Measurements from ENCODE around the gene GFRA1.

GFRA1 gene, protein sequence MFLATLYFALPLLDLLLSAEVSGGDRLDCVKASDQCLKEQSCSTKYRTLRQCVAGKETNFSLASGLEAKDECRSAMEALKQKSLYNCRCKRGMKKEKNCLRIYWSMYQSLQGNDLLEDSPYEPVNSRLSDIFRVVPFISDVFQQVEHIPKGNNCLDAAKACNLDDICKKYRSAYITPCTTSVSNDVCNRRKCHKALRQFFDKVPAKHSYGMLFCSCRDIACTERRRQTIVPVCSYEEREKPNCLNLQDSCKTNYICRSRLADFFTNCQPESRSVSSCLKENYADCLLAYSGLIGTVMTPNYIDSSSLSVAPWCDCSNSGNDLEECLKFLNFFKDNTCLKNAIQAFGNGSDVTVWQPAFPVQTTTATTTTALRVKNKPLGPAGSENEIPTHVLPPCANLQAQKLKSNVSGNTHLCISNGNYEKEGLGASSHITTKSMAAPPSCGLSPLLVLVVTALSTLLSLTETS

DNA sequence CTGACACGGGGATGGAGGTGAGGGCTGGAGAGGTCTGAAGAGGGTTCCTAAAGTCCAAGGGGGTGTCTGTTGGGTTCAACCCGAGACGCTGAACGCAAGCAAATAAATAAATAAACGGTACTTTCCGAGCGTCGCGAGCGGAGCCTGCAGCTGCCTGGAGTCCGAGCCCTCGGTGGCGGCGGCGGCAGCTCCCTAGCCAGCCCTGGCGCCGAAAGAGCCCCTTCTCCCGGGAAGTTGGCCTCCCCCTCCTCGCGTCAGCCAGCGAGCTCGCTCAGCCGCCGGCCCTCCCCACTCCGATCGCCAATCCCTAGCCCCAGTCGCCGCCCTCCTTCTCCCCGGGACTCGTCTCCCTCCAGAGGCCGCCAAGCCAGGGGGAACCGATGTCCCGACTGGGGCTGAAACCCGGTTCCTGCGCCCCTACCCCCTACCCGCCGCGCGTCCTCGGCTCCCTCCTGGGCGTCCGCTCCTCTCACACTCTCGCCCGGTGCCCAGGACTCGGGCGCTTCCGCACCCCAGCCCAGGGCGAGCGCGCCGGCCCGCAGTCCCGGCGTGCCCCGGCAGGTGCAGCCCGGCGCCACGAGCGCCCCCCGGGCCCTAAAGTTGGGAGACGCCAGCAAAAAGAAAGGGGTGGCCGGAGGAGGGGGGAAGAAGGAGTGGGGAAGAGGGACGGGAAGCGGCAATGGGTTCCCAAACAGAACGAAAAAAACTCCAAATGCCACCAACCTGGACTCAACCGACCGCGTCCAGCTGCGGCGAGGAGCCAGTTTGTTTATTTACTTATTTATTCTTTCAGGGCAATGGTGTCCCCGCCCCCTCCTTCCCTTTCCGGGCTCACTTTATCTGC lies at the start of gene GFRA1:
Gene GFRA1, minus strand, starts transcription at position 767 of the 844 bp plus-strand sequence. CDS start 1,177 bp downstream, outside the sequence.
- no peak for DNase-seq

DNA sequence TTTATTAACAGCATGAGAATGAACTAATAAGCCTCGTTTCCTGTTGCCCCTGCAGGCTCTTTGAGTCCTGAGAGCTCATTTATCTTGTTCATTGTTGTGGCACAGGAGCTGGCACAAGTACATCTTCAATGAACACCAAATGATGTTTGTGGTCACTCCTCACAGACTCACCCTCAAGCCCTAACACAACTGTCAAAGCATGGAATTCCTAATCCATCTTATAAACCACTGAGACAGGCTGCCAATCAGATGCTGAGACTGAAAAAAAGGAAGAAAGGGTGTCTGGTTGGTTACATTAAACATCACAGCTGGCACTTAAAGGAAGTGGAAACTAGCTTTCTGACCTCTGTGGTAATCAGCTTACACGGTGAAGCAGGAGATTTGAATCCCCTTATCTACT lies 43.5 kb upstream of the GFRA1 start:
- DNase-seq: no peak

DNA sequence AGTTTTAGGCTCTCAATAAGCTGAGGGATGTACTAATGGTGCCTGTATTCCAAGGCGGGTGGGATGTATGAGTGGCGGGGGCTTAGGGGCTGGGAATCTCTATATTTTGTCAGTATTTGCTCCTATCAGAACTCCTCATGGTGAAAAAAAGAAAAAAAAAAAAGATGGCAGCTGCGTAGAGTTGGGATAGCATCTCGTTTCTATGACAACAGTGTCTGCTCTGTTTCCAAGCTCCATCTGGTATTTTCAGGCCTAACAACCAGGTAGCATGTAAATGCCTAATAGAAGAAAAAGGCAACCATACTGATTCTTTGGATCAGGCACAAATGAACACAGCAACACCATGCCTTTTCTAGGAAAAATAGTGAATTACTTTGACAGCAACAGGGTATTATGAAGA lies 39.5 kb upstream of the GFRA1 start:
- DNase-seq: no peak

DNA sequence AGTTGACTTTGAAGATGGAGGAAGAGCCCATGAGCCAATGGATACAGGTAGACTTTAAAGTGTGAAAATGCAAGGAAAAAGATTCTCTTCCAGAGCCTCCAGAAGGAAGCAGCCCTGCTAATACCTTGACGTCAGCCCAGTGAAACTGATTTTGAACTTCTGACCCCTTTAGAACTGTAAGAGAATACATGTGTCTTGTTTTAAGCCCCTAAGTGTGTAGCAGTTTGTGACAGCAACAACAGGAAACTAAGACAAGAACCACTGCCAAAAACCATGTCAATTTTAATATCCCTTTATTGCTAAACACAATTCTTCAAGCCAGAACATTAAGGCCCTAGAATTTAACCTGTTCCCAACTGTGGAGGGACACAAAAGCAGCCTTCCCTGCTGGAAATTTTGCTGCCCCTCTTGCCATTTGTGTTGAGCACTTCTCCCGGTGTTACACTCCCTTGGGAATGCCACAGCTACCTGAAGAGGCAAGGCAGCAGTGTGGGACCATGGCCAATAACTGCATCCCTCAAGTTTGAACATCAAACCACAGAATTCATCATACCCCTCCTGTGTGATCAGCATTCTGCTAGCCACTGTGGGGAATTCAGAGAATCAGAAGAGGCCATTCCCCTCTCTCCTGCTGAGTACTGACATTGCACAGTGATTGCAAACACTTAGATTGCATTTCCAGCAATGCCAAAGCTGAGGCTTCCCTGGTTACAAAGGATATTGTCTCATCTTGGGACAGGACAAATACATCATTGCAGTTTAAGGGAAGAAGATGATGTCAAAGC lies 38.9 kb upstream of the GFRA1 start:
- DNase-seq: no peak

DNA sequence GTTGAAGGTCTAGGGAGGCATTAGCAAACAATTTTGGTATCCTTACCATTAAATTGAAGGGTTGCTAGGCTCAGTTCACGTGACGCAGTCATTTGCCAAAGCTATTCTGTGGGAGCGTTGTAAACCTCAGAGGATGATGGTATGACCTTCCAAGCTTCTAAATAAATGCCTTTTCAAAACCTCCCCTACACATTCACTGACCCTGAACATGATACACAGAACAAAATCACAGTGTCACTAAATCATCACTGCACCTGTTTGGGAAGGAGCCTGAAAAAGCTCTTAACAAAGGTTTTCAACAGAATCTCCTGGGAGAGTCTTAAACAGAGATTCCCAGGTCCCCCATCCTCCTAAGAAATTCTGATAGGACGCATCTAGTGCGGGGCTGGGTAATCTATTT lies 38.0 kb upstream of the GFRA1 start:
- no peak for DNase-seq

DNA sequence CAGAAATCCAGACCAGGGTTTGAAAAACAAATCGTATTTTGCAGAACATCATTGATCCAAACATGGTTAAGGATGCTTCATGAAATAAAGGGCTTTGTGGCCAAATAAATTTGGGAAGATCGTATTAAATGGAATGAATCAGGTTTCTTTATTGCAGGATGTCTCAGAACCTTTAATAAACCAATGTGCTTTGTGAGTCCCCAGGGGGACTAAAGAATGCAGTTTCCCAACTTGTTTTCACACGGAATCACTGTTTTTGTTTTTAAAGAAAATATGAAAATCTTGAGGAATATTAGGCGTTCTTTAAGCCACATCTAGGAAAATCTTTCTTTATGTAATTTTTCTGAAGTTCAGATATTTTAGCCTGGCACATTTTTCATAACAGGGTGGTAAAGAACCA lies 34.4 kb upstream of the GFRA1 start:
- DNase-seq: no peak

DNA sequence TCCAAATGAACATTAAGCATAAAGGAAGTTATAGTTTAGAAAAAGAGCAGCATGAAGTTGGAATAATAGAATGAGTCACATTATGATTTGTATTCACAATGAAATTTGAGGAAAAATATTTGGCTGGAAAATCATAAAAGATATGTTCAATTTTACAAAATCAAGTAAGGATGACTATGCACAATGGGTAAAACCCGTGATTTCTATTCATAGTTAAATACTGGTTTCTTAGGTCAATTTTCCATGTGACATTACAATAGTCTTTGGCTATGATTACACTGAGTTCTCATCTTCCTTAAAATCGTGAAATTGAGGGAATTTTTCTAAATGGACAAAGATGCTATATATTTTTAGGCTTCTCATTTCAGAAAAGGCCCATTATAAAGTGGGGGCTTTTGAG lies 33.8 kb upstream of the GFRA1 start:
- no peak for DNase-seq

DNA sequence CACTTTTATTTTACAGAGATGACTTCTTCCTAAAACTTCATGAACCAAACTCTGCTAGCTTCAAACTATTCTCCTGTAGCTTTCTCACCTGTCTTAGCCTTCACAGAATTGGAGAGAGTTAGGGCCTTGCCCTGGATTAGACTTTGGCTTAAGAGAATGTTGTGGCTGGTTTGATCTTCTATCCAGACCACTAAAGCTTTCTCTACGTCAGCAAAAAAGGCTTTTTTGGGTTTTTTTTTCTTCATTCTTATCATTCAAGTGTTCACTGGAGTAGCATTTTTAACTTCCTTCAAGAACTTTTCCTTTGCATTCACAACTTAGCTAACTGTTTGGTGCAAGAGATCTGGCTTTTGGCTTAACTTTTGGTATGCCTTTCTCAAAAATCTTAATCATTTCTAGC lies 31.9 kb upstream of the GFRA1 start:
- DNase-seq: no peak

DNA sequence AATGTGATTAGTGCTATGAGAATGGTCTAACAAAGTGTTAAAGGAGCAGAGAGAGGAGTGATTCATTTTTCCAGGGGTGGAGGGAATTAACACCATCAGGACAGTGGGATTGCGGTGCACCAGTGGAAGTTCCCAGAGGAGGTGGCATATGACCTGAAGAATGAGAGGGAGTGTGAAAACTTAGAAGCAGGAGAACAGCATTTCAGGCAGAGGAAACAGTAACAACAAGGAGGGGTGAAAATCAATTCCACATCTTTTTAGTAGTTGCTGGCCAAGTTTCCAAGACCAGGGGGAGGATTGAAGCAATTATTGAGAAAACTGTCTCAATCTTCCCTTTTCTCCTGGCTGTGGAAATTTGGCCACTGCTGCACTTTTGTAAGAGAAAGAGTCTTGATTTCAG lies 27.5 kb upstream of the GFRA1 start:
- no peak for DNase-seq

DNA sequence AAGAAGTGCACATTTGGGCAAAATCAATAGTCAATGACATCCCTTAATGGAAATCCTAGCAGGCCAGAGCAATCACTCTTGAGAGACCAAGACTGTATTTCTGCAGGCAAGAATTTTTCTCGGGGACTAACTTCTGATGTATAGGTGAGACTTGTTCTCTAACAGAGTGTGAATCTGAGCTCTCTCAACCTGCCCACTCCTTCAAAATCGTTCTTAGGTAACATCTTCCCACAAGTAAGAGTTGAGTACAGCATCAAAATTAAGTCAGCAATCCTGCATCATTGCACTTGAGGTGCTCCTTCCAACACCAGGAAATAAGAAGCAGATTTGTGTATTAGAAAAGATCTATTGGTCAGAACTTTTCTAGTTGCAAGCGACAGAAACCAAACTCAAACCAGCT lies 25.6 kb upstream of the GFRA1 start:
- no peak for DNase-seq

DNA sequence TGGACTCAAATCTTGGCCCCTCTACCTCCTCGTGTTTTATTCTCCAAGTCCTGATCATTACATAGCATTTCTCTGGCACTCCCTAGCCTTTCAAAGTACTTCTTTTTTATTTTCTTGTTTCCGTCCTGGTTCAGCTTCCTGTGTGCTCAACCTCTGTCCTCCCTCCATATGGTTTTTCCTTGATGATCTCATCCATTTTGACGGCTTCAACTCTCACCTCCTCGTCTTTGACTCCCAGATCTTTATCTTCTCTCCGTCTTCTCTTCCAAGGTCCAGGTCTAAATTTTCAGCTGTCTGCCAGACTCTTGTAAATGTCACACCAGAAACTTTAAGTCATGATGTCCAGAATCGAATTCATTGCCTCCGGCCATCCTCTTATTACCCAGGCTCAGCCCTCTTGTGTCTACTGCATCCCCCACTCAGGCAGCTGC lies 23.3 kb upstream of the GFRA1 start:
- DNase-seq: no peak

DNA sequence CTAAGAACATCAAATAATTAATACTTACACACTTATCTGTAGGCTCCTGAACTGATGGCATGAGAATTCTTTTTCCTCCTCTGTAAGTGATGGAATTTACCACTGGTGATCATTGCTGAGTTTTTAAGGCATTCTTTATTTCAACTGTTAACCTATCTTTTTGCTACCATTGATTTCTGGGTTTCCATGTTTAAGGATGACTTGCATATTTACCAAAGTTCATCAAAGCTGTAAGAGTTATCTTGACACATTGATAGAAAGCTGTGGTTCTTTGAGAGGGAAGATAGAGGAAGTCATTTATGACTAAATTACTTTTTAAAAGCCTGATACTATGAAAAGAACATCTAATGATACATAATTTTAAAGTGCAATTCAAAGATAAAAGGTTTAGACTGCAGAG lies 19.5 kb upstream of the GFRA1 start:
- DNase-seq: no peak

DNA sequence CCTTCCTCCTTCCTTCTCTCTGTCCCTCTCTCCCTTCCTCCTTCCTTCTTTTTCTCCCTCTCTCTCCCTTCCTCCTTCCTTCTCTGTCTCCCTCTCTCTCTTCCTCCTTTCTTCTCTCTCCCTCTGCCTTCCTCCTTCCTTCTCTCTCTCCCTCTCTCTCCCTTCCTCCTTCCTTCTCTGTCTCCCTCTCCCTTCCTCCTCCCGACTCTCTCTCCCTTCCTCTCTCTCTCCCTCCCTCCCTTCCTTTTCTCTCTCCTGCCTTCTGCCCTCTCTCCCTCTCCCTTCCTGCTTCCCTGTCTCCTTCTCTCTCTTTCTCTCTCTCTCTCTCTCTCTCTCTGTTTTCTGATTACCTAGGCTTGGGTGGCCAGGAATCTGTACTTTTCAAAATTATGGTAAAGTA lies 16.6 kb upstream of the GFRA1 start:
- DNase-seq: no peak

DNA sequence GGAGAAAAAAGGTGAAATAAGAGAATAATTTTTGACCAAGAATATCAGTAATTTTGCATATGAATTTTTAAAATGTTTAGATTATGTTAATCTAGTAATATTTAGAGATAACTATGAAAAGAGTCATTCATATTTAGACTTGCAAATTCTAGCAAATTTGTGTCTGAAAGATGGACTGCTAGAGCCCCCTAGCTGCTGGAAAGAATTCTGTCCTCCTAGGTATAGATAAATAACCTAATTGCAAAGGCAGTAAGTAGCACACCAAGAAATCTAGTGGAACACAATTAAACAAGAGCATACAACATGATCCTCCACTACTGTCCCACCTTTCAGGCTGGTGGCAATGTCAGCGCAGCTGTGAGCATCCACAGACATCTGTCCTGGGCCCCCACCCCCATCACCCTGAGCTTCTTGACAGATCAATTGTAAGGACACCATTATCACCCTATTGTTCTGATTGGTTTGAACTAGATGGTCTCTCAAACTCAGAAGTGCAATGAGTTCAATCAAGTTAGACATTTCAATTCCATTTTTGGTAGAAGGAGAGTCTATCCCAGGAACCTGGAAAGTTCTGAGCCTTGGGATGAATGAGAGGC lies 15.0 kb upstream of the GFRA1 start:
- no peak for DNase-seq

DNA sequence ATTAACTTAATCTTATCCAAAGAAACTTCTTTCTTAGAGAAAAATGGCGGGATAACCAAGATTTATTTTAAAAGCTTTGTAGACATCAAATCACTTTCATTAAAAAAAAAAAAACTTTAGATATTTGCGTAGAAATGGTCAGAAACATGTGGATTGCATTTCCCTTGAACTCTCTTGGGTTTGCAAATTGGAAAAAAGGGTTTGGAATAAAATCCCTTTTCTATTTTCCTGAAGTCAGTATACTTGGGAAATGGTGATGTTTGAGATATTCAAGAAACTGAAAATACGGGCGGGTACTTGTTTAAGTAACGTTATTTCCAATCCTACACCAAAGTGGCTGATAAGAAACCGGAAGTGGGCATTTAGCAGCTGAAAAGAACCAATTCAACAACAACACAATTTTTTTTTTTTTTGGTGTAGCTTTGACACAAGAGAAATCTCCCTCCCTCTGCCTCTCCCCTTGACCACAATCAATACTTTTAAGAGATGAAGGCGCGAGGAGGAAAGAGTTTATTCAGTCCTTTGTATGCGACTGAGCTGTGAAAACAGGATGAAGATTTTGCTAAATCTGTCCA lies 13.7 kb upstream of the GFRA1 start:
- no peak for DNase-seq

DNA sequence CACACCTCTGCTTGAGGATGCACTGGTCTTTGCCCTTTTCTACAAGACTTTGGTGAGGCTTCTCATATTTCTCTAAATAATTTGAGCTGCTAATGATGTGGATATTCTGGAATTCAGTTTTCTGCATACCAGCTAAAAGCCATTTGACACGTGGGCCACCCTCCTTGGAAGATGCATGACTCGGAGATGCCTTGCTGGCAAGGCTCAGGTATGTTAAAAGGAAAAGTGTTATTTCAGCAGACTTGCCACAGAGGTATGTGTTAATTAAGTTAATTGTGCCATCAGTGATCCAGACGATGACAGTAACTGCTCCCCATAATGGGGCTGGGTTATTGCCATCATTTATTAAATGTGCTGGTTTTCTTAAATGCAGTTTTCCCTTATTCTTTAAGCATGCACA lies 8.8 kb upstream of the GFRA1 start:
- DNase-seq: no peak

DNA sequence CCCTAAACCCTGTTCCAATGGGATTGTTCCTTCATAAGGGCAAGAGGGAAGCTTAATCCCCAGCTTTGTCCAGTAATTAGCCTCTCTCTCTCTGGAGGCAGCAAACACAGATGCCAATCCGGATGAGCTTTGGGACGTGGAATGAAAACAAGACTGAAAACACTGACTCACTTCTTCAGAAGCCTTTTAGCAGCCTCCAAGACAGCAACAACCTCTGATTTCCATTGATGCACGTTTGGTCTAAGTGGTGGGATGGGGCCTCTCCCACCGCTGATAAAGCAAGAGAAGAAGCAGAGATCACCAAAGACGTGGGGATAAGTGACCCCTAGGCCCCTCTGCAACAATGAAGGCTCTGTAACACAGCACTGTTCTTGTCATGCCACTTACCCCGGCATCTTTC lies 5.8 kb upstream of the GFRA1 start:
- DNase-seq: no peak

DNA sequence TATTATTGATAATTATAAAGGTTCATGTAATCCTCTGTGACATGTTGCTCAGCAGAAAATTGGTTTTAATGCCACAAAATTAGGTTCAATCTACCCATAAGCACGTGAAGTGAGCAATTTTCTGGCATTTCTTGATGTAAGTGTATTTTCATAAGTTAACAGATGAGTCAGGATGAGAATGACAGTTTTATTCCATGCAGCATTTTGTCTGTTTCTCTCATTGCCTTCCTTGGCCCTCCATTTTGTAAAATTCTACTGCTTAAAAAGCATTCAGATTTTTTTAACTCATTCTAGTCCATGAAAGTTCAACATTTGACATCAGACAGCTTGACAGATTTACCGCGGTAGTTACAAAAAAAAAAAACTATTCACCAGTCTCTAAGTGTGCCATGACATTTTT lies 4.0 kb upstream of the GFRA1 start:
- DNase-seq: no peak

DNA sequence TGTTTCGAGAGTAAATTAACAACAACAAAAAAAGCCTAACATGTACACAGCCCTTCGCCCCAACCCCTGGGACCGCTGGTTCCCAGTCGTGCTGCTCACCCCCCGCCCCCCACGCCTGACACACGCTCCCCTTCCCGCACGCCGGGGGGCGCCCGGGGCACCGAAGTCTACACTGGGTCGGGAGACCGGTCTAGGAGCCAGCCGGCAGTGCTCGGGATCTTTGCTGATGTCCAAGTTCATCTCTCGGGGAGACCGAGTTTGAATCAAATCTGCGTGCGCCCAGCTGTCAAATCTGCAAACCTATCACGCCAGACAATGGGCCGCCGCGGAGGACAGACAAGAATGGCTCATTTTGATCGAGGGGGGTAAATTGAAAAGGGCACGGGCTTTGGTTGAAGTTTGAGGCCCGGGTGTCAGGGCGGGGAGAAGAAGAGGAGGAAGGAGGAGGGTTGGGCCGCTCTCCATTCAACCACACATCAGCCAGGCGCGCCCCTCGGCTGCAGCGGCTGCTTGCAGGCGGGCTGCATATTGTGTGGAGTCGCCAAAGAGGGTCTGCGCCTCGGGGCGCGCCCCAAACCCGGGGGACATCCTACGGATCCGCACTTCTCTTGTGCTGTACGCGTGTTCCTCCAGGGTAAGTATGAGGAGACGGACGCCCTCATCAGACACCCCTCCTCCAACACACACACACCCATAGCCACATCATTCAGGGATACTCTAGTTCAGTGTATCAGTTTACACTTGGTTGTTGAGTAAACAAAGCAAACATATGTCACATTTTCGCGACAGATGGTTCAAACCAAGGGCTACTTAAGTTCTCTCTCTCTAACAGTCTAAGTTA lies 1.3 kb upstream of the GFRA1 start:
- no peak for DNase-seq

DNA sequence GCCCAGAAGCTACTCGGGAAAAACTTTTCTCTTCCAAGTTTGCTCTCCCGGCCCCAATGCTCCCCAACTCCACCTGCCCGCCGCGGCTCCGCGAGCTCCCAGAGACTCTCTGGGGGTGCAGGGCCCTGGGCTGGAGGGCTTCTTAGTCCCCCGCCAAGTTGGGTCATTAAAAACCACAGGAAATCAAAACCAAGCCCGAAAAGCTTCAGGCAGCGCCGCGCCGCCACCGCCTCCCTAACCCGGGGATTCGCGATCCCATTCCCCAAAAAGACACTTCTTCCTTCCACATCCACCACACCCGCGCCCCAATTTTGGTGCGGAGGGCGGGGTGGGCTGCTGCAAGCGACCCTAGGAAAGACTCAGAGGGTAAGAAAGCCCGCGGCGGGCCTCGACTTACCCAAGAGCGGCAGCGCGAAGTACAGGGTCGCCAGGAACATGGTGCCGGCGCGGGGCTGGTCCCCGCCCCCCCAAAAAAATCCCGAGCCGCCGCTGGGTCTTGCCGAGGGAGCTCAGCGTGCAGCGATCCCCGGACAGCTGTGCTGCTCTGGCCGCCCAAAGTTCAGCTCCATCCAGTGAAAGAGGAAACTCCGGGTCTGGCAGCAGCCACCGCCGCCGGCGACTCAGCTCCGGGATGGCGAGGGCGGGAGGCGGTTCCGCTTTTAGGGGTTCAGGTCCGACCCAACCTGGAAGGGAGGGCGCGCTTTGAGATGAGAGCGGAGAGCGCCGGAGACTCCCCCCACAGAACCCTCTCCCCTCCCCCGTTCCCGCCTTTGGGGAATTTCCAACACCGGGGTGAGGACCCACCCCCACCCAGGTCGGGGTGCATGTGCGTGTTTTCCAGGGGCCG lies 1.2 kb downstream of the GFRA1 start:
- DNase-seq: no peak

Measured in activated CD8-positive, alpha-beta memory T cell treated with anti-CD3 and anti-CD28 coated beads for 24 hours (primary cell).